A549 (cell line): ENCODE measurements around the gene KLHL2.
"Not testable (repeated sequence)": the region's sequence is repeated elsewhere in the genome, so short reads cannot be mapped to it uniquely, and the experiment has no call there.

Source experiments
- CHD4 ChIP-seq: fragments of 200-600 bp; sonication (generic); IDR thresholded peaks from 2 replicates; pipeline ENCODE4 v1.6.1; 2016; ENCODE audit warnings: antibody characterized with exemption, mild to moderate bottlenecking, borderline replicate concordance
- EHMT2 ChIP-seq: fragments of 200-600 bp; sonication (generic); IDR thresholded peaks from 2 replicates; pipeline ENCODE4 v1.6.1; 2016; ENCODE audit warnings: antibody characterized with exemption, low read depth, mild to moderate bottlenecking, moderate library complexity
- KDM5A ChIP-seq: fragments of 200-600 bp; sonication (generic); IDR thresholded peaks from 2 replicates; pipeline ENCODE4 v1.6.1; 2016; ENCODE audit warnings: antibody characterized with exemption, mild to moderate bottlenecking
- MAX ChIP-seq: IDR thresholded peaks from 2 replicates; pipeline ENCODE4 v1.6.1; 2012
- POLR2A ChIP-seq: IDR thresholded peaks from 2 replicates; pipeline ENCODE4 v1.6.1; 2012; ENCODE audit warnings: mild to moderate bottlenecking, low read length
- TP53 ChIP-seq: fragments of 250-450 bp; sonication (Bioruptor Pico); IDR thresholded peaks from 2 replicates; pipeline ENCODE4 v1.5.0; 2021; ENCODE audit warnings: mild to moderate bottlenecking, moderate library complexity
- TF ChIP-seq, protein P1 (sequence below): fragments of >200 bp; sonication (Bioruptor Twin); formaldehyde crosslinking; IDR thresholded peaks from 3 replicates; pipeline ENCODE4 v1.5.1; 2016
- TF ChIP-seq, protein P2 (sequence below): fragments of >200 bp; sonication (Bioruptor Twin); formaldehyde crosslinking; IDR thresholded peaks from 3 replicates; pipeline ENCODE4 v1.6.1; 2016
- TF ChIP-seq, protein P3 (sequence below): fragments of 200-600 bp; sonication (generic); IDR thresholded peaks from 2 replicates; pipeline ENCODE4 v1.6.1; 2016; ENCODE audit warnings: antibody characterized with exemption, mild to moderate bottlenecking, moderate library complexity

- not testable (repeated sequence) for TF ChIP-seq CHD4, KDM5A, TP53, EHMT2, MAX, POLR2A
- TF ChIP-seq, protein P1, sequence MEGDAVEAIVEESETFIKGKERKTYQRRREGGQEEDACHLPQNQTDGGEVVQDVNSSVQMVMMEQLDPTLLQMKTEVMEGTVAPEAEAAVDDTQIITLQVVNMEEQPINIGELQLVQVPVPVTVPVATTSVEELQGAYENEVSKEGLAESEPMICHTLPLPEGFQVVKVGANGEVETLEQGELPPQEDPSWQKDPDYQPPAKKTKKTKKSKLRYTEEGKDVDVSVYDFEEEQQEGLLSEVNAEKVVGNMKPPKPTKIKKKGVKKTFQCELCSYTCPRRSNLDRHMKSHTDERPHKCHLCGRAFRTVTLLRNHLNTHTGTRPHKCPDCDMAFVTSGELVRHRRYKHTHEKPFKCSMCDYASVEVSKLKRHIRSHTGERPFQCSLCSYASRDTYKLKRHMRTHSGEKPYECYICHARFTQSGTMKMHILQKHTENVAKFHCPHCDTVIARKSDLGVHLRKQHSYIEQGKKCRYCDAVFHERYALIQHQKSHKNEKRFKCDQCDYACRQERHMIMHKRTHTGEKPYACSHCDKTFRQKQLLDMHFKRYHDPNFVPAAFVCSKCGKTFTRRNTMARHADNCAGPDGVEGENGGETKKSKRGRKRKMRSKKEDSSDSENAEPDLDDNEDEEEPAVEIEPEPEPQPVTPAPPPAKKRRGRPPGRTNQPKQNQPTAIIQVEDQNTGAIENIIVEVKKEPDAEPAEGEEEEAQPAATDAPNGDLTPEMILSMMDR: not testable (repeated sequence)
- TF ChIP-seq, protein P2, sequence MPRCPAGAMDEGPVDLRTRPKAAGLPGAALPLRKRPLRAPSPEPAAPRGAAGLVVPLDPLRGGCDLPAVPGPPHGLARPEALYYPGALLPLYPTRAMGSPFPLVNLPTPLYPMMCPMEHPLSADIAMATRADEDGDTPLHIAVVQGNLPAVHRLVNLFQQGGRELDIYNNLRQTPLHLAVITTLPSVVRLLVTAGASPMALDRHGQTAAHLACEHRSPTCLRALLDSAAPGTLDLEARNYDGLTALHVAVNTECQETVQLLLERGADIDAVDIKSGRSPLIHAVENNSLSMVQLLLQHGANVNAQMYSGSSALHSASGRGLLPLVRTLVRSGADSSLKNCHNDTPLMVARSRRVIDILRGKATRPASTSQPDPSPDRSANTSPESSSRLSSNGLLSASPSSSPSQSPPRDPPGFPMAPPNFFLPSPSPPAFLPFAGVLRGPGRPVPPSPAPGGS: not testable (repeated sequence)
- TF ChIP-seq, protein P3, sequence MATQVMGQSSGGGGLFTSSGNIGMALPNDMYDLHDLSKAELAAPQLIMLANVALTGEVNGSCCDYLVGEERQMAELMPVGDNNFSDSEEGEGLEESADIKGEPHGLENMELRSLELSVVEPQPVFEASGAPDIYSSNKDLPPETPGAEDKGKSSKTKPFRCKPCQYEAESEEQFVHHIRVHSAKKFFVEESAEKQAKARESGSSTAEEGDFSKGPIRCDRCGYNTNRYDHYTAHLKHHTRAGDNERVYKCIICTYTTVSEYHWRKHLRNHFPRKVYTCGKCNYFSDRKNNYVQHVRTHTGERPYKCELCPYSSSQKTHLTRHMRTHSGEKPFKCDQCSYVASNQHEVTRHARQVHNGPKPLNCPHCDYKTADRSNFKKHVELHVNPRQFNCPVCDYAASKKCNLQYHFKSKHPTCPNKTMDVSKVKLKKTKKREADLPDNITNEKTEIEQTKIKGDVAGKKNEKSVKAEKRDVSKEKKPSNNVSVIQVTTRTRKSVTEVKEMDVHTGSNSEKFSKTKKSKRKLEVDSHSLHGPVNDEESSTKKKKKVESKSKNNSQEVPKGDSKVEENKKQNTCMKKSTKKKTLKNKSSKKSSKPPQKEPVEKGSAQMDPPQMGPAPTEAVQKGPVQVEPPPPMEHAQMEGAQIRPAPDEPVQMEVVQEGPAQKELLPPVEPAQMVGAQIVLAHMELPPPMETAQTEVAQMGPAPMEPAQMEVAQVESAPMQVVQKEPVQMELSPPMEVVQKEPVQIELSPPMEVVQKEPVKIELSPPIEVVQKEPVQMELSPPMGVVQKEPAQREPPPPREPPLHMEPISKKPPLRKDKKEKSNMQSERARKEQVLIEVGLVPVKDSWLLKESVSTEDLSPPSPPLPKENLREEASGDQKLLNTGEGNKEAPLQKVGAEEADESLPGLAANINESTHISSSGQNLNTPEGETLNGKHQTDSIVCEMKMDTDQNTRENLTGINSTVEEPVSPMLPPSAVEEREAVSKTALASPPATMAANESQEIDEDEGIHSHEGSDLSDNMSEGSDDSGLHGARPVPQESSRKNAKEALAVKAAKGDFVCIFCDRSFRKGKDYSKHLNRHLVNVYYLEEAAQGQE: not testable (repeated sequence)
These were observed 54.9 kb downstream of the KLHL2 start for GRCh38 chr4:165262306-165262705.
